ENCODE results near the gene AK8. TPM values are rescaled to one million over a fixed set of nuclear protein-coding genes. Genes with fewer than 3 reads are reported as not detected.

The AK8 gene
- total and polyA plus RNA-seq, 4 donors: 2.3 to 5.3 (median 3.9) TPM

- no peak for DNase-seq (ENCODE audit: low read depth in 4 of 6, low spot score in 6 of 6)
- WGBS (ENCODE audit: insufficient coverage): 91% methylated on average over 12 of the region's 12 CpGs
- Histone ChIP-seq H3K36me3 (ENCODE audit: control insufficient read depth, insufficient read depth, low read length) (peaks cover 56% of the 10 kb centered on the region), H3K27me3 (ENCODE audit: control insufficient read depth, insufficient read depth, low read length) (no peaks in the 10 kb centered on the region), H3K9me3 (ENCODE audit: control insufficient read depth, insufficient read depth, low read length) (no peaks in the 10 kb centered on the region), H3K4me1 (ENCODE audit: control insufficient read depth, insufficient read depth, low read length) (no peaks in the 10 kb centered on the region), H3K4me3 (ENCODE audit: low read depth, low read length) (no peak overlapping the region), H3K27ac (ENCODE audit: low read depth, low read length) (no peak overlapping the region)
These were observed 27.6 kb upstream of the AK8 start for GRCh38 chr9:132905726-132906125.

- no peak for DNase-seq (ENCODE audit: low read depth in 4 of 6, low spot score in 6 of 6)
- peaks cover 58% of the 10 kb centered on the region for H3K36me3 ChIP-seq (ENCODE audit: control insufficient read depth, insufficient read depth, low read length)
- H3K27ac ChIP-seq (ENCODE audit: low read depth, low read length): no peak overlapping the region
These were observed 25.7 kb upstream of the AK8 start for GRCh38 chr9:132903574-132904492.

GRCh38 chr9:132901858-132902831, 24.1 kb upstream of the AK8 start:
- WGBS (ENCODE audit: insufficient coverage): 31% methylated on average over 8 of the region's 11 CpGs
- H3K27me3 ChIP-seq (ENCODE audit: control insufficient read depth, insufficient read depth, low read length): no peaks in the 10 kb centered on the region
- no peak overlapping the region for H3K4me3 ChIP-seq (ENCODE audit: low read depth, low read length)
- peak; percentile 61 to 96 (median 84) for DNase-seq (ENCODE audit: low read depth in 4 of 6, low spot score in 6 of 6)
- H3K27ac ChIP-seq (ENCODE audit: low read depth, low read length): no peak overlapping the region
- peaks cover 52% of the 10 kb centered on the region for H3K36me3 ChIP-seq (ENCODE audit: control insufficient read depth, insufficient read depth, low read length)
- no peaks in the 10 kb centered on the region for H3K9me3 ChIP-seq (ENCODE audit: control insufficient read depth, insufficient read depth, low read length)
- peaks cover under 1% of the 10 kb centered on the region for H3K4me1 ChIP-seq (ENCODE audit: control insufficient read depth, insufficient read depth, low read length)

More at GRCh38 chr9:132903574-132904492, 25.7 kb upstream of the AK8 start:
- no peak overlapping the region for H3K4me3 ChIP-seq (ENCODE audit: low read depth, low read length)
- H3K4me1 ChIP-seq (ENCODE audit: control insufficient read depth, insufficient read depth, low read length): no peaks in the 10 kb centered on the region
- H3K9me3 ChIP-seq (ENCODE audit: control insufficient read depth, insufficient read depth, low read length): no peaks in the 10 kb centered on the region
- H3K27me3 ChIP-seq (ENCODE audit: control insufficient read depth, insufficient read depth, low read length): no peaks in the 10 kb centered on the region
- 64% methylated on average over 8 of the region's 13 CpGs for WGBS (ENCODE audit: insufficient coverage)

- WGBS (ENCODE audit: insufficient coverage): 76% methylated on average over 5 of the region's 7 CpGs
- H3K27me3 ChIP-seq (ENCODE audit: control insufficient read depth, insufficient read depth, low read length): no peaks in the 10 kb centered on the region
- no peaks in the 10 kb centered on the region for H3K9me3 ChIP-seq (ENCODE audit: control insufficient read depth, insufficient read depth, low read length)
- no peak overlapping the region for H3K27ac ChIP-seq (ENCODE audit: low read depth, low read length)
- peaks cover 9% of the 10 kb centered on the region for H3K4me1 ChIP-seq (ENCODE audit: control insufficient read depth, insufficient read depth, low read length)
- peak in 1 of 6 donors; percentile 56 for DNase-seq (ENCODE audit: low read depth in 4 of 6, low spot score in 6 of 6)
- H3K36me3 ChIP-seq (ENCODE audit: control insufficient read depth, insufficient read depth, low read length): peaks cover 54% of the 10 kb centered on the region
- H3K4me3 ChIP-seq (ENCODE audit: low read depth, low read length): no peak overlapping the region
These were observed 20.0 kb upstream of the AK8 start for GRCh38 chr9:132898051-132898450.

GRCh38 chr9:132896906-132897305, 18.8 kb upstream of the AK8 start:
- 60% methylated on average over 6 of the region's 6 CpGs for WGBS (ENCODE audit: insufficient coverage)
- H3K27ac ChIP-seq (ENCODE audit: low read depth, low read length): peak overlapping the region; percentile 33
- DNase-seq (ENCODE audit: low read depth in 4 of 6, low spot score in 6 of 6): peak in 4 of 6 donors; percentile 33 to 73 (median 52)
- H3K9me3 ChIP-seq (ENCODE audit: control insufficient read depth, insufficient read depth, low read length): no peaks in the 10 kb centered on the region
- no peaks in the 10 kb centered on the region for H3K27me3 ChIP-seq (ENCODE audit: control insufficient read depth, insufficient read depth, low read length)
- peaks cover 64% of the 10 kb centered on the region for H3K36me3 ChIP-seq (ENCODE audit: control insufficient read depth, insufficient read depth, low read length)
- no peak overlapping the region for H3K4me3 ChIP-seq (ENCODE audit: low read depth, low read length)
- H3K4me1 ChIP-seq (ENCODE audit: control insufficient read depth, insufficient read depth, low read length): peaks cover 9% of the 10 kb centered on the region

- peaks cover 9% of the 10 kb centered on the region for H3K4me1 ChIP-seq (ENCODE audit: control insufficient read depth, insufficient read depth, low read length)
- no peaks in the 10 kb centered on the region for H3K9me3 ChIP-seq (ENCODE audit: control insufficient read depth, insufficient read depth, low read length)
- H3K36me3 ChIP-seq (ENCODE audit: control insufficient read depth, insufficient read depth, low read length): peaks cover 65% of the 10 kb centered on the region
- H3K27me3 ChIP-seq (ENCODE audit: control insufficient read depth, insufficient read depth, low read length): no peaks in the 10 kb centered on the region
- DNase-seq (ENCODE audit: low read depth in 4 of 6, low spot score in 6 of 6): no peak
- WGBS (ENCODE audit: insufficient coverage): 92% methylated on average over 7 of the region's 13 CpGs
- H3K27ac ChIP-seq (ENCODE audit: low read depth, low read length): peak overlapping the region; percentile 33
- no peak overlapping the region for H3K4me3 ChIP-seq (ENCODE audit: low read depth, low read length)
These were observed 18.2 kb upstream of the AK8 start for GRCh38 chr9:132896264-132896663.

- no peak overlapping the region for H3K4me3 ChIP-seq (ENCODE audit: low read depth, low read length)
- H3K36me3 ChIP-seq (ENCODE audit: control insufficient read depth, insufficient read depth, low read length): peaks cover 56% of the 10 kb centered on the region
- no peaks in the 10 kb centered on the region for H3K27me3 ChIP-seq (ENCODE audit: control insufficient read depth, insufficient read depth, low read length)
- H3K4me1 ChIP-seq (ENCODE audit: control insufficient read depth, insufficient read depth, low read length): peaks cover 9% of the 10 kb centered on the region
- DNase-seq (ENCODE audit: low read depth in 4 of 6, low spot score in 6 of 6): no peak
- no peak overlapping the region for H3K27ac ChIP-seq (ENCODE audit: low read depth, low read length)
- H3K9me3 ChIP-seq (ENCODE audit: control insufficient read depth, insufficient read depth, low read length): no peaks in the 10 kb centered on the region
- WGBS (ENCODE audit: insufficient coverage): 92% methylated on average over 5 of the region's 9 CpGs
These were observed 17.1 kb upstream of the AK8 start for GRCh38 chr9:132894862-132895835.

- Histone ChIP-seq H3K4me3 (ENCODE audit: low read depth, low read length) (no peak overlapping the region), H3K4me1 (ENCODE audit: control insufficient read depth, insufficient read depth, low read length) (peaks cover 9% of the 10 kb centered on the region), H3K9me3 (ENCODE audit: control insufficient read depth, insufficient read depth, low read length) (no peaks in the 10 kb centered on the region), H3K27ac (ENCODE audit: low read depth, low read length) (no peak overlapping the region), H3K36me3 (ENCODE audit: control insufficient read depth, insufficient read depth, low read length) (peaks cover 50% of the 10 kb centered on the region), H3K27me3 (ENCODE audit: control insufficient read depth, insufficient read depth, low read length) (no peaks in the 10 kb centered on the region)
- no CpG with 5 or more reads among the region's 5 CpGs for WGBS (ENCODE audit: insufficient coverage)
- no peak for DNase-seq (ENCODE audit: low read depth in 4 of 6, low spot score in 6 of 6)
These were observed 16.3 kb upstream of the AK8 start for GRCh38 chr9:132894346-132894745.
